Eye (tissue), 1 donor: ENCODE results near the gene HDAC9.

Source experiments
- DNase-seq: peaks from one replicate; pipeline ENCODE4 v3.0.0-alpha.2; 2015

Gene HDAC9

DNA sequence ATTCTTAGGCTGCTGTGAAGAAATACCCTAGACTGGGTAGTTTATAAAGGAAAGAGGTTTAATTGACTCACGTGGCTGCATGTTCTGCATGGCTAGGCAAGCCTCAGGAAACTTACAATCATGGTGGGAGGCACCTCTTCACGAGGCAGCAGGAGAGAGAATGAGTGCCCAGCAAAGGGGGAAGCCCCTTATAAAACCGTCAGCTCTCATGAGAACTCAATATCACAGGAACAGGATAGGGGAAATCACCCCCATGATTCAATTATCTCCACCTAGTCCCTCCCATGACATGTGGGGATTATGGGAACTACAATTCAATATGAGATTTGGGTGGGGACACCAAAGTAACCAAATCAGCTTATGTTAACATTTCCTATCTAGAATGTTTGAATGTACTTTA, 362.7 kb downstream of the HDAC9 start:
- DNase-seq = no peak

DNA sequence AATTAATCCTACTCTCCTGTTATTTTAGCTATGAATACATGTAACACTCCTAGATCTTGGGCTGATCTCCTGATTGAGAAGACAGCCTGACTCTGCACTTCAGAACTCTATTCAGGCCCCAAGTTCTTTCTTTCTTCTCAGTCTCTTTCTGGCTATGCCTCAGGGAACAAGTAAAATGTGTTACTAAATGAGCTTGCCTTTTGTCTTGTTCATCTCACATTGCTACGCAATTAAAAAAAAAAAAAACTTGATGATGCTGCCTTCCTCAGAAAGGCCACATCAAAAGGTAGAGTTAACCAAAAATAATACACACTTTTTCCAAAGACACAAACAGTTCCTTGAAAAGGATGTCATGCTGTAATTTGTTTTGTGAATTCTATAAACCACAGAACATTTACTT, 363.8 kb downstream of the HDAC9 start:
- no peak for DNase-seq

DNA sequence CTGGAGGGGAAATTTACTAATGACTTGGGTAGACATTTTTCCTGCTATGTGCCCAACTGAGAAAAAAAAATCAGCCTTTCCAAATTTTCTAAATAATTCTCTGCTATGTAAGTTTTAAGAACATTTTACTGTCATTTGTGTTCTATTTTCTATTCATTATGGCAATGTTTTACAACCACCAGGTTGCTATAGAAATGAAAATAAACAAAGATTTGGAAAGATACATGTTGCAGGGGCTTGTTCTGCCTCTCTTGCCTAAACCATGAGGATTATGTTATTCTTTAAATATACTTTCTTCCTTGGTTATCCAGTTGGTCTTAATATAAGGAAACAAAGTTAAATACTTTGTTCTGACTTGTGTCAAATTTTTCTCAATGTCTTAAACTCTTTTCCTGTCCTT, 364.7 kb downstream of the HDAC9 start:
- DNase-seq = no peak

DNA sequence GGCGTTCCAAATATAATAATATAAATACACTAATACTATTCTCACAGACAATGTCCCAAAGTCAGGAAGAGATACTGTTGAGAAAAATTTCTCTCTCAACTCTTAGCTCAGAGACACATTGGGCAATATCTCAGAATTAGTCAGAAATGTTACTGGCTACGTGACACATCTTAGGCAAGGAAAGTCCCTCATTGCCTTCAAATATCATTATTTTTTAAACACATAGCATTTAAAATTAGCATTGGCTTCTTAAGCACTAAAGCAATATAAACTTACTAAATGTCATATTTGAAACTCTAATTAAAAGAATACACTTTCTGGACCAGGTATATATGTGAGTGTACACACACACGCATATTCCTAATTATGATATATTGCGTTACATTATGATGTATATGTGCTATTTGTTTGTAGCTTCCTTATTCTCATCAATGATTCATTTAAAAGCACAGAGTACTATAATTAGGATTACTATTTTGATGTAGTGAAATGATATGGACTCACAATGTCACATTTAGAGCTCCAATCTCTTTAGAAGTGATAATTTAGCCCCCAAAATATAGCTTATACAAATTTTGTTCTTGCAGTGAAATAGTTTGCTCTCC, 366.1 kb downstream of the HDAC9 start:
- no peak for DNase-seq

DNA sequence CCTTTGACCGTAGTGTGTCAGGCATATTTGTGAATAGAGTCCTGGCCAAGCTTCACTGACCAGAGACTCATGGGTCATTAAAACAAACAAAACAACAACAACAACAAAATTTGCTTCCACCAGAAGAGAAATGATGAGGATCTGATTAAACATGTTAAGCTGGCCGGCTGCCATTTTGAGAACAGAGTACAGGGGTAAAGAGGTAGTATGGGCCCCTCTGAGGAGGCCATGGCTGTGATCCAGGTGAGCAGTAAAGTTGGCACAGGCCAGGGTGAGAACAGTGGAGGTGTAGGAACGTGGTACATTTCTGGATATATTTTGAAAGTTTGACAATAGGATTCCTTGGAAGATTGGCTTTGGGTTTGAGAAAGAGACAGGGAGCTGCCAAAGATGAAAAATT, 369.4 kb downstream of the HDAC9 start:
- no peak for DNase-seq

DNA sequence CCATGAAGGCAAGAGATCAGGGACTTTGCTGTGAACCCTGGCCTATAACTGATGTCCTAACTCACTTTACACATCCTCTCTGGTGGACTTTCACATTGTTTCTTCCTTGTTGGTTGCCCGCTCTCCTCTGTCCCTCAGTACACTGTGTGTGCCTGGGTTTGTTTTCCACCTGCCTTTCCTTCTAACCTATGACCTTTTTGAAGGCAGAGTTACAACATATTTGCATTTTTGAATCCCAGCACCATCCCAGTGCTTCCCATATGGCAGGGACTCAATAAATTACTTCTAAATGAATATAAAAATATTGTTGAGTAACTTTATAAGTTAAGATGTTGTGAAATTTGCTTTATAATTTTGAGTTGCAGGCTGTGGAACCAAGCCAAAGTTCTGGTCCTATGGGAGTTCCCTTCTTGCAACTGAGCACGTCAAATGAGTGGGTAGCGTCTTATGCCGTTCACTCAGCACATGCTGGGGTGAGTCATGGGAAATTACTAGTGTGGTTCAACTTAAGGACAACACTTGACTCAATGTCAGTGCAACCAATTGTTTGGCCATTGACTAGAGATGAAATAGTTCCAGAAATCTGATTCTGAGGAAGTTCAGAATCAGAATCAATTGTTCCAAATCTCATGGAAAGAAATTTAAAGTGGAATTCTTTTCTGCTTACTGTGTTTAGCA, 370.9 kb downstream of the HDAC9 start:
- DNase-seq = peak; percentile 31

DNA sequence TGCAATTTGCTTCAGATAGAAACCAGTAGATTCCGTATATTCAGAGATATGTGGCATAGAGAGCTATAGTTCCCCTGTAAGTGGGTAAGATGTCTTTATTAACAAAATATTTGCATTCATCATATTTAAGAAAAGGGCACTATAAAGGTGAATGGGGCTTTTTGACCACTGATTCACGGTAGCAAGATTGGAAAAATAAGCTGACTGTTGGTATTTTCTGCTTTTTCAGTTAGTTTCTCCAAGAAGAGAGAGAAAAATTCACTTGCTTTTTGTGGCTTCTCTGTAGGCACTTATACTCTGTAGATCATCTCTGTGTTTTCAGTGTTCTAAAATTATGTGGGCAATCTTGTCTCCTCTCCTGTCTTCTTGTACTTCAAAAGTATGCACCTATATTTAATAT, 376.8 kb downstream of the HDAC9 start:
- DNase-seq = no peak

DNA sequence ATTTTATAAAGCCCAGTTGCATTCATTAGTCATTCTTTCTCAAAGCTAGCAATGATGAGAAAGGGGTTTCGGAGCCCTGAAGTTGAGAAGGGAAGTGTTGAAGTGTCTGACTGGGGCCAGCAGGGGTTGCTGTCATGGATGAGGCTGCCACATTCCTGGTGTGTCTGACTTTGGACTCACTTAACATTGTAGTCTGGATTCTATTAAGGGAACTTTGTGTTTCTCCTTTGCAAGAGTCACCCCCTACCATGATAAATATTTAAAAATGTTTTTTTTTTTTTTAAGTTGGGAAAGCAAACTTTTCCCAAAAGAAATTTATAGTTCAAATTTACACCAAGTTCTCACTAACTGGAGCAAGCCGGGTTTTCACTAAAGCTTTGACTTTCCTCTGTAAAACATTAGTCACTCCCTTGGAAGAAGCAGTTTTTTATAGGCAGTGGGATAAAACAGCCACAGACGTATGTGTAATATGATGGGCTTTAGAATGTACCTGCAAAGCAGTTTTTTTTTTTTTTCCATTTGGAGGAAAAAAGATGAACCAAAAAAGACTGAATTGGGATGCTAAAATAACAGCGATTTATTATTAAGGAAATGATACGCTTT, 378.3 kb downstream of the HDAC9 start:
- peak; percentile 36 for DNase-seq

DNA sequence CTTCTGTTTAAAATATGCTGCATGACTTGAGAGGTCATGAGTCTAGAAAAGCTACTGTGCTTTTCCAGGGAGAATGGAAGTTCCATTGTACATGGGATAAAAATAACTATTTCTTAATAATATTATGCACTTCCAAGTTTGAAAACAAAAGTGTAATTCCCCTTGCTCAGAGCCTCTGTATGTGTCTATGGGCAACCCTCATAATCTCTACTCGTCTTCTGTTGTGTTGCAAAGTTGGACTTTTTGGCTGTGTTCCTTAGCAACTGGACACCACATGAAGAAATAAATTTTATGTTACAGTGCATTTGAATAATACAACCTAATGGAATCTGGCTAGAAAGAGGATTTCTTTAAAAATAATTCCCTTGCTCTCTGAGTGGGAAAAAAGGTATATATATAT, 379.3 kb downstream of the HDAC9 start:
- DNase-seq = no peak

DNA sequence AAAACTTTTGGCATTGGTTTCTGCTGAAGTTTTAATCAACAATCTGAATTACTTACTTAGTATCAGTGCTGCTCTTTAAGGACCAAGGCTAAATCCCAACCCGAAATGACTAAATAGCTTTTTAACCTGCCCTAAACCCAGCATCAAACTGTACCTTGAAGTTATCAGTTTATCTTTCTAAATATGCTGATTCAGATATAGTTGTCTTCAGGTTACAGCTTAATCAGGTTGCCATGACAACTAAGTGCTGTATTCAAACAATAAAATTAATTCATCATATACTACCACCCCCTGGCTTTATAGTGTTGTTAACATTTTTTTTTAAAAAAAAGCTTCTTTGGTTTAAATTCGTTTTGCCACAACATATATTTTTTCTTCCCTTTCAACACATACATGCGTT, 382.3 kb downstream of the HDAC9 start:
- no peak for DNase-seq

DNA sequence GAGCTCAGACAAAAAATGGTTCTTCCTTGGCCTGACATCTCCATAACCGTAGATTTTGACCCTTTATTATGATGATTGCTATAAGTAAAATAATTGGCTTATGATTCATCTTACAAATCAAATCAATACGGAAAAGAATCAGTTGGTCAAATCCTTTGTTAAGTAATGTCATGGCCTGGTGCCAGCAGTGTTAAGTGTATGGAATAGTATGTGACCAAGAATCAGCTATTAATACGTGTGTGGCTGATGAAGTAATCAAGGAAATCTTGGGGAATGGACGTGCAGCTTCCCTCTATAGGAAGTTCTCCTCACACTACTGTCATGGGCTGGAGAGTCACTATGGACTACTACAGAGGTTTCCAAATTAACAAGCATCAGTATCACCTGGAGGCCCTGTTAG, 391.3 kb downstream of the HDAC9 start:
- no peak for DNase-seq

DNA sequence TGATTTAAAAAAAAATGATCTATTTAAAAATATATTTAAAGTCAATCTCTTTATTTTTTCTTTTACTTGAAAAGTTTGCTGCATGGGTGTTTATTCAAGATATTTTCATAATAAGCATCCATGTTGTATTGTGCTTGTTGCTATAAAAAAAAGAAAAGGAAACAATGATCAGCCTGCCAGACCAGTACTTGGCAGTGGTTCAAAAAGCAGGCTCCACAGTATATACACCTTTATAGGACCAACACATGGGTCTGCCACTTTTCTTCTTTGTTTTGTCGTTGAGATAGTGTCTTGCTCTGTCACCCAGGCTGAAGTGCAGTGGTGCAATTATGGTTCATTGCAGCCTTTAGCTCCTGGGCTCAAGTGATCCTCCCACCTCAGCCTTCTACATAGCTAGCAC, 393.9 kb downstream of the HDAC9 start:
- DNase-seq = no peak

DNA sequence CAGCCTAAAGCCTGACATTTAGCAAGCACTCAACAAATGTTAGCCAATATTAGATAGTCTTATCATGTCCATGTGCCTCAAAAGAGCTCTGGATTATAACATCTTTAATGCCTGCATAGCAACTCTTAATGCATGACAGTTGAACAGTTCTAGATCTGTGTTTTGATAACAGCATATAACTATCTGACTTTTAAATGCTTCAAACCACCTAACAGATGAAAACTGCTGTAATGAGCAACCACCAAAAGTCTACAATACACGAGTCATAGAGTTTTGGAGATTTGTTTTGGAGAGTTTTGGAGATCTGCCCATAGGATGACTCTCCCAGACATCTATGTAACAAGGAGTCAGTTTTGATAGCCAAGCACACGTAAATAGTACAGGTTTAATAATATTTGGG, 394.6 kb downstream of the HDAC9 start:
- DNase-seq = no peak

DNA sequence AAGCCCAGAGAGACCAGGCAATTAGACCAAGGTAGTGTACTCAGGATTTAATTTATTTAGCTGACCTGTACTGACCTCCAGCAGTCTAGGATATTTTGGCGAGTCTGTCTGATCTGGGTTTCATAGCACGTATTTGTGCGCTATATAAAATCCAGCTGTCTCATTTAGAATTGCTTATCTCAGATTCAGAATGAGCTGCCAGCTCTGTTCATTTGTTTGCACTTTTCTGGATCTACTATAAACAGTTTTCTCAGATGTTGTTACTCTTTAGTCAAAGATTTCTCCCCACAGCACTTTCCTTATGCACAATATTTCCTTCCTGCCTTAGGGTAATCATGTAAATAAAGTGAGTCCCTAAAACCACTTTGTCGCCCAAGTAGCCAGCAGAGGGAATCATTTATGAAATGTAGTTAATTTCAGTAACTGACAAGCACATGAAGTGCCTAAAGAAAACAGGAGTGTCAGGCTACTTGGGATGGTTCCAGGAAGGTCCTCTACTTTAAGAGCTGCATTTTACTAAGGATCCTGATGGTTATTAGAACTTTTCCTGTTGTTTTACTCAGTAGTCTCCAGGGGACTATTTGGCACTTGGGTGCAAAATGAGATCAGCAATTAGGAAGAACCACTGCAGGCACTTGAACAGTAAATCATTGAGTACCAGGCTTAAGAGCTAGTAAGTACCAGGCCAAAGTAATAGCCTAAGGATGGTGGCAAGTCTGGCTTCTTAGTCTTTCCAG, 395.5 kb downstream of the HDAC9 start:
- no peak for DNase-seq

DNA sequence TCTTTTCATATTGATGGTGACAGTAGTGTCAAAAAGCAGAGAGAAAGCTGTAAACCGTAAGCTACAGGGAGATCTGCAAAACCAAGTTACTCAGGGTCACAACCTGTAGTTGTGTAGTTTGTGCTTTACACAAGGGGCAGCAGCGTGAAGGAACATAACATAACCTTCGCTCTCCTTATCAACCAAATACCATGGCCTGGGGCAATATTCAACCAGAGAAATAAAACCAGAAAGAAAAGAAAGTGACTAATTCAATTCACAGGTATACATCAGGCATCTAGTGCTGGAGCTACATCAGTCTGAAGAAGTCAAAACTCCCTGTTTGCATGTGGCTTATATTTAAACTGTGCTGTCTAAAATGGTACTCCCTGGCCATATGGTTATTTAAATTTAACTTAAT, 397.6 kb downstream of the HDAC9 start:
- DNase-seq = no peak

DNA sequence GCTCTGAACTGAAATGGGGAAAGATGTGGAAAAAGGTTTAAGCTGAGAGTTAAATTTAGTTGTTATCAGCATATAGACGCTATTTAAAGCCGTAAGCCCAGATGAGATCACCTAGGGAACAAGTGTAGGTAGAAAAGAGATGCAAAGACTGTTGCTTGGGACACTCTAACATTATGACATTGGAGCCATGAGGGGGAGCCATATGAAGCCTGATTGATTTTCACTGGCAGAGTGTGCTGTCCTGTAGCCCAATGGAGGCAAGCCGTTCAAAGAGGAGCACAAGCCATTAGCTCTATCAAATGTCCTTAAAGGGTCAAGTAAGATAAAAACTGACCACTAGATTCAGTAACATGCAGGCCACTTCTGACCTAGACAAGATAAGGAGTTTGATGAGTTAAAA, 398.6 kb downstream of the HDAC9 start:
- DNase-seq = no peak

DNA sequence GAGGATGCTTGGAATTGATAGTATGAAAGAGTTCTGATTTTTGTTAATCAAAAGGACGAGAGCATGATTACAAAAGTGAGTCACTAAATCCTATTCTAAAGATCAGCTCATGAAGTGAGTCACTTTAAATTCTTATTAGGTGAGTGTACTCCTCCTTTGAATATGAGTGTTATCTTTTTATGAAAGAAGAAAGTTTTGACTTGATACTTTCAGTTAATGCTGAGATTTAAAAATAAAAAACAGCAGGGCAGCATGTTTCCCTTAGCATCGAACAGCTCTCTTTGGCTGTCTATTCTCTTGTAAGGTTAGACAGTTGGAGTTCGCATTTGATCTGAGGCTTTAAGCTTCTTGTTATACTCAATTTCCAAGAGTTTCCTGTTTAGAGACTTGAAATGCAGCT, 399.9 kb downstream of the HDAC9 start:
- DNase-seq = no peak

DNA sequence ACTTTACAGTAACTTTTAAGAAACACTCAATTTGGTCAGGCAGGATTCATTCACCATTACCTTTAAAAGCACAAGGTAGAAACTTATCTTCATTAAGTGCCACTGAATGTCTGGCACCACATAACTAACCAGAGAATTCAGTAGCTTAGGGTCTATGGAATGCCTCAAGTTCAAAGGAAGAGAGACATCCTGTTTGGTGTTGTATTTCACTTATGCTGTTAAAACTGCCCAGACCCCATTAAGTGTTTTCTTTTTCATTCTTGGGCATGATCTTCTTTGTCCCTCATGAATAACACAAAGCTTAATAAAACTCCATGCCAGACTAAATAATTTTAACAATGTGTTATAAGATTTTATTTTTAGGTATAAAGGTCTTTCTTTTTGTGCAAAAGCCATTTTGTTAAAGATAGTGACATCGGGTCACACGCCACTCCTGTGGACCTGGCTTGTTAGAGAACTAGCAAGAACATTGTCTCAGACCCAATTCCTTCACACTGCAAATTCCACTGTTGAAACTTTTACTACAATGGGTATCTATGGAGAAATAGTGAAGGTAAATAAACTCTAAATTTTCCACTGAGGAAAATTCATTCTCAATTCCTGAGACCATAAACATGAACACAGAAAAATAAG, 400.9 kb downstream of the HDAC9 start:
- DNase-seq = no peak

DNA sequence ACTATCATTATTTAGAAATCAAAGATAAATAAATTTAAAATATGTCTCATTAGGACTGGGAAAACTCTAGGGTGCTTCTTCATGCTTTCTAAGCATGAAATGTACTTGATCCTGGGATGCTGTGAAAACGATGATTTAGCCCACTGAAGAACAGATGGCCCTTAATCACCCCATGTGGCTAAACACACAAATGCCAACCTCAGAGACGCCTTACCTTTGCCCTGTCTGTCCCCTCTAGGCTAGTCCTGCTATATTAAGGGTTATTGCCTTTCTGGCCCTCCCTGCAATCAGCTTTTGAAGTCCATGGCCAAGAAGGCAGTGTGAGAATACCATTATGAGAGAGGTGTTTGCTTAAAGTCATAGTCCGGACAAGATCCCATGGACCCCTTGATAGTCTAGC, 404.7 kb downstream of the HDAC9 start:
- no peak for DNase-seq

DNA sequence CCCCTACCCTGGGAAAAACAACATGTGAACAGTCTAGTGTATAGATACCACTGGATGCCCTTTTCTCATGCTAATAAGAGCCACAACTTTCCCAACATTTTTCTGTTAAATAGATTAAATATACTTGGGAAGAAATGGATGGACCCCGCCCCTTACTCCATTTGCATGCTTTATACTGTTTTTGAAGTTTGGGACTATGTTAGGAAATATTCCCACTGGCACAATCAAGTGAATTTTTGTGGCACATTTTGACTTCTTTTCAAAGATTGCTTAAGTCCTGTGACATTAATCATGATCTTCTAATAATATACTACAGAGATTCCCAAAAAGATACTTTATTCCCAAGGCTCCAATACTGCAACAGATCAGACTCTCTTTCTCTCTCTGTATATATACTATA, 405.3 kb downstream of the HDAC9 start:
- no peak for DNase-seq

DNA sequence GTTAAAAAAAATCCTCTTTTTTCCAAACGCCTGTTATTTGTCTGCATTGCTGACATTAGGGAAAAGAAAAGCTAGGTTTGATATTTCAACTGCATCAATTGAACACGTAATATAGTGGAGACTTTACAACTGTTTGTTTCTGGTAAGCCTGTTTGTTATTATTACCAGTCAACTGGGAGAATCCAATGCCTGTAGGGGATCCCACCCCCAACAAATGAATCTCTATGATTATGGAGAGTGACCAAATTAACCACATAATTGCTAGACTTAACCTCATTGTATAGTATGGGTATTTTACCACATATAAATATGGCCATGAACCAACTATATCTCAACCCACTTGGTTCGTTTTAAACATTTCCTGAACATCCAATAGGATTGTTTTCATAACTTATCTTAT, 405.8 kb downstream of the HDAC9 start:
- no peak for DNase-seq

DNA sequence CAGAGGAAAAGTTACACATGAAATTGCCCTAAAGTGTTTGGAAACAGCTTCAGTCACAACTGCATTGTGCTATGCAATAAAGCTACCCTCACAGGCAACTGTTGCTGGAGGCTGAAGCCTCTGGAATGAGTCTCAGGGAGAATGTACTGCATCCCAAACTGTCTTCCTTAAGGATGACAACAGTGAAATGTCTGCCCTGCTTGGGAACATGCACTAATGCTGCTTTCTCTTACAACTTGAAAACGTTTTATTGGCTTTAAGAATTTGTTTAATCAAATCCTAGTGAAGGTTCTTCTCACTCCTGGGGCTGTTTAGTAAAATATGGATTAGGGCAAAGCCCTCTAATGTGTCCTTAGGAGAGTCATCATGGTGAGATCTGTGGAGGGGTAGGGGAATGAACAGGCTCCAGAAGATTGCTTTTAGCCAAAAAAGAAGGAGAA, 406.5 kb downstream of the HDAC9 start:
- no peak for DNase-seq

DNA sequence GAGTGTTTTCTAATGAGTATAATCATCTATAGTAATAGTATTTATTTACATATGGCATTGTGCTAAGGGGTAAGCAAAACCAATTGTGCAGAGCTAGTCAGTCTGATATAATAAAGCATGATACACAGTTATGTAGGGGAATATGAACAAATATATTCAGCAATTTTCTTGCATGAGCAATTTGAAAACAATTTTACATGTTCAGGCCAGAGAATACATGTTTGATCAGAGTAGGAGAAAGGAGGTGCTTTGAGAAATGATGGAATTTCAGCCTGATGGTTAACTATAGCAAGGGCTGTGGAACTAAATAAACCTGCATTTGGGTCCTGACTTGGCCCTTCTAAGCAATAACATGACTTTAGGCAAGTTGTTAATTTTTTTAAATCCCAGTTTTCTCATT, 407.3 kb downstream of the HDAC9 start:
- no peak for DNase-seq

DNA sequence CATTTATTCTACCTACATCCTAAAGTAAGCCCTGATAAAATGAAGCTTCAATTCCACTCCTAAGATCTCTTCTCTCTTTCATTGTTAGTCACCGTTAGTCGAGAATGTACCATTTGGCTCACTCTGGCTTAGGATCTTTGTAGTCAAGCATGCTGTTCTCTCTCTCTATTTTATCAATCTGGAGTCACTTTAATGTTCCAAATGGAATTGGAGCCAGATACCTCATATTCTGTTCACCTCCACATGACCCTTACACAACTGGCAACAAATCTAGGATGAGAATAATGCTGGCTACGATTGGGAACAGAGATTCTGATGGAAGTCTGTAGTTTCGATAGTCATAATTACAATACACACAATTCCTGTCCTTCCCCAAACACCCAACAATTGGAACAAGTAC, 408.1 kb downstream of the HDAC9 start:
- peak; percentile 52 for DNase-seq
